HT-29 (cell line): ENCODE measurements around the gene WWOX. TPM values are rescaled to one million over a fixed set of nuclear protein-coding genes. Genes with fewer than 3 reads are reported as not detected.

Source experiments
- DNase-seq: peaks from one replicate; pipeline ENCODE4 v3.0.0-alpha.2; 2015; ENCODE audit warnings: low spot score
- total RNA-seq: library from RNA; depleted of rRNA; stranded (reverse); fragments of >200 nt; shearing (Covaris generic); gene quantifications from 2 replicates; pipeline ENCODE4 v1.2.3, GENCODE V29; 2014

The WWOX gene
- total RNA-seq, 1 experiment from 2014 or later: 27.3 TPM

DNA sequence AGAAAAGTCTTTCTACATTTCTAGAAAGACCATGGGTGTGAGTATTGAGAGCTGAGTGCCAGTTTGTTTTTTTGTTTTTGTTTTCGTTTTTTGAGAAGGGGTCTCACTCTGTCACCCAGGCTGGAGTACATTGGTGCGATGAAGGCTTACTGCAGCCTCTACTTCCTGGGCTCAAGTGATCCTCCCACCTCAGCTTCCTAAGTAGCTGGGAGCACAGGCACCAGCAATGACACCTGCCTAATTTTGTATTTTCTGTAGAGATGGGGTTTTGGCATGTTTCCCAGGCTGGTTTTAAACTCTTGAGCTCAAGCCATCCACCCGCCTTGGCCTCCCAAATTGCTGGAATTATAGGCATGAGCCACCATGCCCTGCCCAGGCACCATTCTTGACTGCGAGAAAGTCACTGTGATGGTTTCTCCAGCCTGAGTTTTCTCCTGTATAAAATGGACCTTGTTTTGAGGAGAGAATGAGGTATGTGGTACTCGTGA is 827.3 kb downstream of the WWOX start:
- DNase-seq: no peak

DNA sequence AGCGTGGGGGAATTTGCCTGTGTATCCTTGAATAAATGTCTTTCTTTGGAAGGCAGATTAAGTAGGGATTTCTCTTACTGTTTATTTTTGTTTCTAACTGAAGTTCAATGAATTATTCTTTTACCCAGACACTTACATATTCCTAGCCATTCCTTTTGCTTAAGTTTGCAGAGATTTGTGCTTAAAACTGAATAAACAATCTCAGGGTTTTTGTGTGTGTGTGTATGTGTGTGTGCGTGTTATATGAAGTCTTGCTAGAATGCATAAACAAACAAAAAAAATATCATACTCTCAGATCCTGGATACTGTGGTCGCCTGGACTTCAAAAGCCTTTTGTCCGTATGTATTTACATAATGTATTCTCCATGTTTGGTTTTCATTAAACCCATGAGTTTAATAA is 828.3 kb downstream of the WWOX start:
- no peak for DNase-seq

DNA sequence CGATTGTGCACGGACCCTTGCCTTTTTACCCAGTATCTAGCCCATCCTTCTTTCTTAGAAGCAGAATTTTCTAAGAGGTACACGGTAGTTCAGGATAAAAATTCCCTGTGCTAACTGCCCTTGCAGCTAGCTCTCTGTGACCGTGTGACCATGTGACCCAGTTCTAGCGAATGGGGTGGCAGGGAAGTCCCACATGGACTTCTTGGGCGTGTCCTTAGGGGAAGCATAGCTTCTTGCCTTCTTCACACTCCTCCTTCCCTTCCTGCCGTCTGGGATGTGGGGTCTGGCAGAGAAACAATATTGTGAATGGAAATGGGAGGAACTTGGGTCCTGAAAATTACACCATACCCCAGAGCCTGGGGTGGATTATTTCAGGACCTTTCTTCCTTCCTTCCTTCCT is 830.4 kb downstream of the WWOX start:
- DNase-seq: no peak

DNA sequence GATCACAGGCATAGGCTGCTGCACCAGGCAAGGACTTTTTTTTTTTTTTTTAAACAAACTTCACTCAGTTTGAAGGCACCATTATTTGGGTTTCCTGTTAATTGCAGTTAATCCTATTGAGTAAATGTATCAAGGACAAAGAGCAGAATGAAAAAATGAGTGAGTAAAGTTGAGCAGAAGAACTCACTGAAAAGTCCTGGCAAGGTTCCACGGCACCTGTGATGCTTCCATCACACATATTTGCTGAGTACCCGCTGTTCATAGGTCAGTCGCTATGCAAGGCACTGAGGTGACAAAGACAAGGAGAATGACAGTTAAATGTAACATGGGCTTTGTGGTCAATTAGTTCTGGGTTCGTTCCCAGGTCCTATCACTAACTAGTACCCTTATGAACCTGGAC is 831.1 kb downstream of the WWOX start:
- DNase-seq: no peak

DNA sequence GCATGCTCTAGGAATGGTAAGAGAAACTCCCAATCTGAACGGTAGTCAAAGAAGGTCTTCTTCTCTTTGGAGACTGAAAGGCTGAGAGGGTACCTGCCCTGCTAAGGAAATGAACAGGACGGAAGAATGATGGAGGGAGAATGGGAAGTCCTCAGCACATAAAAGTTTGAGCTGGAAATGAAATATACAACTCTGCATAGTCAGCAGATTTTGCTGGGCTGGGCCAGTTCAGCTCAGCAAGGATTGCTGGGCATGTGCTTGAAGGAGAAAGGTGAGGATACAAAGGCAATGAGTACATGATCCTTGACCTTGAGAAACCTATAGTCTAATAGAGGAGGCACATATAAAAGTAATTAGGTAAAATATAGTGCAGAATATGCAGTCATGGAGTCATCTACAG is 831.8 kb downstream of the WWOX start:
- DNase-seq: no peak

DNA sequence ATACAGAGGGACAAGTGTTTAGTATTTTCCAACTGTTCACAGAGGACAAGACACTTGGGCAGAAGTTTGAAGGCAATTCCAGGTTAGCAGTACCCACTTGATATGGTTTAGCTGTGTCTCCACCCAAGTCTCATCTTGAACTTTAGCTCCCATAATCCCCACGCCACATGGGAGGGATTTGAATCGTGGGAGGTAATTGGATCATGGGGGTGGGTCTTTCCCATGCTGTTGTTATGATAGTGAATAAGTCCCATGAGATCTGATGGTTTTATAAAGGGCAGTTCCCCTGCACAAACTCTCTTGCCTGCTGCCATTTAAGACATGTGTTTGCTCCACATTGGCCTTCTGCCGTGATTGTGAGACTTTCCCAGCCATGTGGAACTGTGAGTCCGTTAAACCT is 832.2 kb downstream of the WWOX start:
- no peak for DNase-seq

DNA sequence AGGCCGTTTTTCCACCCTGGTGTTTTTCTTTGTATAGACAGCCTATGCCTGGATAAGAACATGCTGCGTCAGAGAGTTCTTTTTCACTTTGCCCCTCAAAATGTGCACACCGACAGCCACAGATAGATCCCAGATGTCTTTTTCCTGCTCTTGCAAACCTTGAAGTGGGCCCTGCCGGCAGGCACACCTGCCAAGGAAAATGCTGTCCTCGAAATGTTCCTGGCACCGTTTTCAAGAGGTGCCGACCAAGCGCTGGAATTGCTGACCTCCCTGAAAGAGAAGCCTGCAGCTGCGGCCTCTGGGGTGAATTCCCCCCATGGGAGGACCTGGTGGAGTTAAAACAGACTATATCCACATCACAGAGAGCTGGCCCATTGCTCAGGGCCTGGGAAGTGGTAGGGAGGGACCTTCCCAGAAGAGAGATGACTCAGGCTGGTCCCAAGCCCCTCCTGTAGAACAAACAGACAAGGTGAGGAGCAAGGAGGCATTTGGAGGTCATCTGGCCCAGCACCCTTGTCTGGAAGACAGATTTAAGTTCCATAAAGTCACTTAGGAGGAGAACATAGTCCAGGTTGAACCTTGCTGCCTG is 833.0 kb downstream of the WWOX start:
- DNase-seq: no peak

DNA sequence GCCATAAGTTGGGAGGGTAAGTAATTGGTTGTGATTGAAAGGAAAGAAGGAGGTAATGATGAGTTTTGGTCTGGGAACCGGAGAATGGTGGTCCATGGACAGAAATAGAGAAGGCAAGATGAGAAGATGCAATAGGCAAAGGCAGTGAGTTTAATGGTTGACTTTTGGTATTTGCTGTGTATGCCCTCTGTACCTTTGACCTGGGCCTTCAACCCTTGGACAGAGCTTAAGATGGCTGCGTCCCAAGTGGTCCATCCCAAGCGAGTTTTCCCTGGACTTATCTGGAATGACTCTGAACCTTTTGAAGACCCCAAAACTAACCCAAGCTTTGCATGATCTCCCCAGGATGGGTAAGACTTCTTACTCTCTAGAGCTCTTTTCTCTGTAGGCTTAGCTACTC is 836.6 kb downstream of the WWOX start:
- no peak for DNase-seq

DNA sequence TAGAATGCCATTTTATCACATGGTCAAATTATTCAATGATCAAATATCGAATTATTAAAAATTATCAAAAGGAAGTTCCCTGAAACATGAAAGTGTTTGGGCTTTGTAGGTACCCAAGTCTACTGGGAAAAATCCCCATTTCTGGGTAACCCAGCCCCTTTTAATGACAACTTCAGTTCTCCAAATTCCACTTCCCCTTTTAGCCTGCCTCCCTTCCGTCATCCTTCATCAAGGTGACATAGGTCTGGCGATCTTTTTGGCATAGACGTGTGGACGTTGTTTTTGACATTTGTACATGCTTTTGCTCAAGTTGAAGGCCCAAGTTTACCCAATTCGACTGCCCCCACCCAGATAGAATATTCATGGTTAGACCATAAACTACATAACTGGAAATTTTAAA is 840.1 kb downstream of the WWOX start:
- no peak for DNase-seq

DNA sequence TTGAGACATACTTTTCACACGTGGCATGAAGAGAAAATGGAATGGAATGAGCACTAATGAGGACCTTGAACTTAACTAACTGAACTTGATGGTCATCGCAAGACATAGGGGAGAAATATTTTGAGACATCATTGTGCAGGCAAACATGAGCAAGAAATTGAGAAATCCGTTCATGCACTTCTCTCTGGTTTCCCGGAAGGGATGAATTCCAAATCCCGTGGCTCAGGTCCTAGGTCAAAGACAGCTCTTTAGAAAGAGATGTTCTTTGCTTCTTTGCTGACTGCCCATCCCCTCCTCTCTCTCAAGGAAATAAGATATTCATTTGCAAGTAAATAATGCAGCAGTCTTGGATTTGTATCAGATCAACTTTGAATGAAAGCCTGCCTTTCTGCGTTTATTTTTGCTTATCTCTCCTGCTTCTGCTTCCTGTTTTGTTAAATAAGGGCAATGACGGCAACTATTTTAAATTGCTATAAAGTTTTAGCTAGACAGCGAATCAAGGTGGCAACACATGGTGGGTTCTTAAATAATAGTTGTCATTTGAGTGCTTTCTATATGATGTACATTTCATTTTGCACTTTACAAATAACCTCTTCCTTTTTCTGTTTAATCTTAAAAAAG is 843.3 kb downstream of the WWOX start:
- no peak for DNase-seq

DNA sequence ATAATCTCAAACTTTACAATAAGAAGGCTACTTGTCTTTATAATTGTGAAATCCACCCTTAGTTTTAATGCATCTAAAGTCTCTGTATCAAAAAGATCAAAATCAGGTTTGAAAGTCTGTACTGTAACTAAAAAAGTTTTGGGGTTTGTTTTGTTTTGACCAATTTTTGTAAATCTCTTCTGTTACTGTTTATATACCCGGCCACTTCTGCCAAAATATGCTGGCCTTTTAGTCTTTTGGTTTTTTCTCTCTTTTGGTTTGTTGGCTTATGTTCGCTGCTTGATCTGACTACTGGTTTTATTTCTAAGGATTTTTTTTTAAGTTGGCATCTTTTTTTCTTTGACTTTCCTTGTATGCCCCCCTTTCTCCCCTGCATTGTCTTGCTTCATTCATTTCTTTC is 845.9 kb downstream of the WWOX start:
- no peak for DNase-seq

DNA sequence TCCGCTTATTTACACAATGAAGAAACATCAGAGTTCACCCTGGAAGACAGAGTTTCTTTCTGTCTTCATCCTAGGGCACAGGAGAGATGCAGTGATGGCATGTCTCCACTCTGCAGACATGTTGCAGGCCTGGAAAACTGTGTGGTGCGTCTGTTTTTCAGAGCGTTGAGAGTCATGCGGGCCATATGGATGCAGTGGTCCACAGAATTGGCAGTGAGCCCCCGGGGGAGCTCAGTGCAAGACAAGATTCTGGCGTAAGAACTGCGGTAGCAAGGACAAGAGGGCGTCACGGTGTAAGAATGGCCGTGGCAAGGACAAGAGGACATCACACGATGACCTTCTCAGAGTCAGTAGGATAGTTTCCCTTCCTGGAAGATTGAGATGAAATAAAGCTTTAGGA is 847.1 kb downstream of the WWOX start:
- no peak for DNase-seq

DNA sequence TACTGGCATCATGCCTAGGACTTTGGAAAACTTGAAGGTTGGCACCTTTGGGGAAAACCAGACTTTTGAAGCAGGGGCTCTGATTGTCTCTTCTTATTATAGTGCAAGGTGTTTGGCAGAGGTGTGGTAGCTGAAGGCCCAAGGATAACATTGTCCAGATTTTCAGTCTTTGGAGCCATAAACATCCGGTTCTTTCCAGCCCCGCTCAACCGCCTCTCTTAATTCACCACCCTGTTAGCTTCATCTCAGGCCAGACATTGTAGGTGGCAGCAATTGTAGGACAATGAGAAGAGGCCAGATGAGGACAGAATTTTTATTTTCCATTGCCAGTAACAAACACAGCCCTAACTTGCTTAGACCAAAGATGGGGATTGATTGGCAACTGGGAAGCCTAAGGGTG is 851.3 kb downstream of the WWOX start:
- DNase-seq: no peak

DNA sequence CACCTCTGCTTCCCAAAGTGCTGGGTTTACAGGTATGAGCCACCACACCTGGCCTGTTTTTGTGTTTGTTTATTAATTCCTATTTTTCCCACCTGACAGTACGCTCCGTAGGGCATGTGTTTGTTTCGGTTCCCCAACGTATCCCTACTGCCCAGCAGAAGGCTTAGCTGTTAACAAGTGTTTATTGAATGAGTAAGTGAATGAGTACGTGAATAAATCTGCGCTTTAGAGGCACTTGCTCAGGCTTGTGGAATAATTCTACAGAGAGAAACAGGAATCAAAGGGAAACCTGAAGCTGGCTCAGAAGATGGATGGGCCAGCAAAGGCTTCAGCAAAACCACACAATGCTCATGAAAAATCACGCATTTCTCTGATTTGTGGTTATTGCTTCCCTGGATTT is 853.2 kb downstream of the WWOX start:
- no peak for DNase-seq

DNA sequence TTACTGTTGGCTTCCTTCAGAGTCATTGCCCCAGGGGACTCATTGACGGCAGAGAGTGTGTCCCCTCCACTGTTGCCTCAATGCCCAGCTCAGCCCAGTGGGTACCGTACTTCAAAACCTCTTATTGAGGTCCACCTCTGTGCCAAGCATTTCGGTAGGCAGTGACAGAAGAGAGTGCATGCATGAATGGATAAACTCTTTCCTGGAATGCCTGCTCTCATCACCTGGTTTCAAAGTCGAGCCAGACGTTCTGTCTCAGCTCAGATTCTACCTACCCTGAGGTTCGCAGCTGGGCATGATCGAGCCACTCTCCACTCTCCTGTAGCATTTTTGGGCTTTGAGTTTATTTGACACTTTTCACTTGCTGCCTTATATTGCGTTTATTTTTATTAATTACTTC is 854.1 kb downstream of the WWOX start:
- no peak for DNase-seq

DNA sequence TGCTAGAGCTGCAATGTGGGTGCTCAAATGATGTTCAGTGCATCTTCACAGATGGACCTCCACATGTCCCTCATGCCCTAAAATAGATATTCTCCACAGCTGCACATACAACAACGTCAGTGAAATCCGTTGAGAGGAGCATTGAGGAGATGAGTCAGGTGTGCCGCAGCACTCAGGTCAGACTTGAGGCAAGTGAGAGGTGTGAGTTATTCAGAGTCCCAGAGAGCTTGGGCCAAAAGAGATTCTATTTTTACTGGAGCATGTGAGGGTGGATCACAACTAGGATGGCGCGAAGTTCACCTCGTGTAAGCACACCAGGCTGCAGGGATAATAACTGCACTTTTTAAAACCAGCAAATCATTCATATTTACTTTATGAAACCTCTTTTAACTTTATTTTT is 855.8 kb downstream of the WWOX start:
- DNase-seq: no peak

DNA sequence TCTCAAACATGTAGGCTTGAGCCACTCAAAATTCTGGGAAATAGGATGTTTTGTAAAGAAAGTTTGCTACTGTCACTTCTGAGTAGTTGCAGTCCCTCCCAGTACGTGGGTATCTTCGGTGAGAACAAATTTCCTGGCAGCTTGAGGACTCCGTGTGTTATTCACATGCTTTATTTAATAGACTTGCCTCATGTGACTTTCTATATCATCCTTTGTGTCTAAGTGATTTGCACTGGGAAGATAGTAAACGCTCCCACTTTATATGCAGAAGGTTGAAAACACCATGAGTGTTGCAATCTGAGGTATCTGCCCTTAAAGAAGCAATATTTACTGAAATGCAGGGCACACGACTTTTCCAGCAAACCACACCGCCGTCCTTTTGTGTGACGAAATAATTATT is 857.4 kb downstream of the WWOX start:
- no peak for DNase-seq

DNA sequence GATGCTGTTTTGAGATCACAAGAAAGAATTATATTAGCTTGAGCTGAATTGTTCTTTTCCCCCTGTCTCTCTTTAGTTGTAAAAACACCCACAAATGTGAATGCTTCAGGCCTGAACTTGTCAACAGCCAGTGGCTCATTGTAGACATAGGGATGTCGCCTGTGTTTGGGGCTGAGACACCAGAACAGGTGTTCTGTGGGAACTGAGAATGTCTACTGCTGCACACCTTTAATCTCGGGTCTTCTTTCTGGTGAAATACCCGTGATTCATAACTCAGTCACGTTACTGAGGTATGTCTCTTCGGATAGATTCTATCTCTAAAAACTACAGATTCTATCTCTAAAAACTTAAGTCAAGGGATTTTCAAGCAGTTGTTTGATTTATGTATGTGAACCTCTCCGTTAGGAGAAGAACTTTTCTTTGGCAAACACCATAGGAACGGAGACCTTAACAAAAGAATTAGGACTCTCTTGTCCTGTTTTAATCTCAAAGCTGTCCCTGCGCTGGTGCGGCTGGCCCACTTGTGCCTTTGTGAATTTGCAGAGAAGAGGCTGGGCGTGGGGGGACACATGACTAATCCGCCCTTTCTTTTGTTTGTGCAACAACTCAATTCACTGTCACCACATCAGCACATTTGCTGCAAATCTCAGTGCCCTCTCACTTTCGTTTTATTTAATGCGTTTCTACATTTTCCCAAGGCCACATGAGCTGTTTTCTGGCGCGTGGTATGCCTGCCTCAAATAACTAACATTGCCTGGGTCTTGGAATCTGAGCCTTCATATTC is 858.1 kb downstream of the WWOX start:
- DNase-seq: no peak

DNA sequence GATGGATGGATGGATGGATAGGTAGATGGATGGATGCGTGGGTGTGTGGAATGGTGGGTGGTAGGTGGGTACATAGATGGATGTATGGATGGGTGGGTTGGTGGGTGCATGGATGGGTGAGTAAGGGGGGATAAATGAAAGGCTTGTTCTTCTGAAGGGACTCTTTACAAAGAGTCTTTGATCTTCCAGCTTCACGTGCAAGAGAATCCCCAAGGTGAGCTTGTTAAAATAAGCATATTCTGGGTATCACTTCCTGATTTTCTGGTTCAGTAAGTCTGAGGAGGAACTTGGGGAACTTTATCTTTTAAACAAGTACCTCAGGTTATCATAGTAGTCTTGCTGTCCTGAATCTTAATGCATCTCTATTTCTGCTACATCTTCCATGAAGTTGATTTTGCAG is 862.0 kb downstream of the WWOX start:
- no peak for DNase-seq

DNA sequence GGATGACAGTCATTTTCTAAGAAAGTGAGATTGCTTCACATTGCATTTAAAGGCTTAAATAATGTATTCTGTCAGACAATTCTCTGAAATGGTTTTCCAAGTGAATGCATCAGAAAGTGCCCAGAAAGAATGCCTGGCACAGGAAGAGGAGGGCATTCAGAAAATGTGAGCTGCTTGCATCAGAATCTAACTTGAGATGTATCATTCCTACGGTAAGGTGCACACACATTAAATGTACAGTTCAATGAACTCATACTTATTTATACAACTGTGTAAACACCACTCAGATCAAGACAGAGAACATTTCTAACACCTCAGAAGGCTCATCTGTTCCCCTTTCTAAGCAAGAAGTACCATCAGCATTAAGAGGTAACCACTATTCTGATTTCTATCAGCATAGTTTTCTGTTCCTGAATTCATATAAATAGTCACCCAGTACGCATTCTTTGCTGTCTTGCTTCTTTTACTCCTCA is 863.0 kb downstream of the WWOX start:
- DNase-seq: no peak

DNA sequence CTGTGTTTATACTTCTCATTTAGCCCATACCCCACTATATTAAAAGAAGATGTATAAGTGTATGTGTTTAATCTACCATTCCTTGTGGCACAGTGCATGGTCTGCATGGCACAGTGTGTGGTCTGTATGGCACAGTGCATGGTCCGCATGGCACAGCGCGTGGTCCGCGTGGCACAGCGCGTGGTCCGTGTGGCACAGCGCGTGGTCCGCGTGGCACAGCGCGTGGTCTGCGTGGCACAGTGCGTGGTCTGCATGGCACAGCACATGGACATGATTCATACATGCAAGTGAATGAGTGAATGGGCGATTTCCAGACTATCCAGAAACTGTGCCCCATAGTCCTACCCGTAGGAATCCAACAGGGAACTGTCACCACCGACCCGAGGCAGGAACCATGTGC is 868.5 kb downstream of the WWOX start:
- DNase-seq: no peak

DNA sequence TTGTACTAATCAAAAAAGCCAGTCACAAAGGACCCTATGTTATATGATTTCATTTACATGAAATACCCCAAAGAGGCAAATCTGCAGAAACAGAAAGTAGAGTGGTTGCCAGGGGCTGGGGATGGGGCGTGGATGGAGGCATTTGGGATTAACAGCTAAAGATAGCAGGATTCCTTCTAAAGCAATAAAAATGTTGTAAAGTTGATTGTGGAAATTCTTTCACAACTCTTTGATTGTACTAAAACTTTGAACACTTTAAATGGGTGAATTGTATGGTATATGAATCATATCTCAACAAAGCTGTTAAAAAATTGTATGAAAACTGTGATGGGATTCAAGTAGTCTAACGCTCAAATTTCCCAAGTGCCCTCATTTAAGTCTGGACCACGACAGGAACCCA is 870.3 kb downstream of the WWOX start:
- DNase-seq: no peak

DNA sequence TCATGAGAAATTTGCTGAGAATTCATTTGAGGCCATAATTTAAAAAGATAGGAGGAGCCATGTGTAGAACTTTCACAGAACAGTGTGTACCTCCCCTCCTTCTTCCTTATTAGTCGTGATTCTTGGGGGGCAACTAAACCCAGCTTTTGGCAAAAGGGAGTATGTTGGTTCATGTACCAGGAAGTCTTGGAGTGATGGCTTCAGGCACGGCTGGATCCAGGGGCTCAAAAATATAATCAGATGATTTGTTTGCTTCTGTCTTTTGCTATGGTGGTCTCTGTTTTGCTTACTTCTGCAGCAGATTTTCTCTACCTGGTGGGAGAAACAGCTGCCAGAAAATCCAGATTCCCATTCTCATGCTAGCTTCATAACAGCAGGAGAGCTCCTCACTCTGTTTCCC is 871.2 kb downstream of the WWOX start:
- DNase-seq: no peak
